H1 (cell line): ENCODE data around the gene KCNA1. TPM values are rescaled to one million over a fixed set of nuclear protein-coding genes. Genes with fewer than 3 reads are reported as not detected.
A peak's percentile ranks its signal among the peaks of the same experiment; 100 is the strongest.

ENCODE experiments used
- BRCA1 ChIP-seq: IDR thresholded peaks from 2 replicates; pipeline ENCODE4 v1.6.1; 2012; ENCODE audit warnings: low read depth, low read length, improper control_type of control experiment
- CEBPB ChIP-seq: IDR thresholded peaks from 2 replicates; pipeline ENCODE4 v1.6.1; 2012; ENCODE audit warnings: low read depth, low read length
- CHD7 ChIP-seq: fragments of 300-600 bp; sonication (generic); IDR thresholded peaks from 2 replicates; pipeline ENCODE4 v1.7.1; 2012; ENCODE audit warnings: low read length, moderate library complexity, mild to moderate bottlenecking, inconsistent platforms; ENCODE audit not compliant: insufficient replicate concordance
- CTBP2 ChIP-seq: IDR thresholded peaks from 2 replicates; pipeline ENCODE4 v1.7.0; 2011; ENCODE audit warnings: borderline replicate concordance, mild to moderate bottlenecking, moderate library complexity, mixed read lengths, low read length; ENCODE audit not compliant: insufficient read depth, insufficient read length
- GABPA ChIP-seq: IDR thresholded peaks from 2 replicates; pipeline ENCODE4 v1.6.1; 2011; ENCODE audit warnings: mild to moderate bottlenecking, low read length, moderate library complexity, borderline replicate concordance; ENCODE audit not compliant: insufficient read depth
- HDAC6 ChIP-seq: IDR thresholded peaks from one replicate; pipeline ENCODE4 v1.7.1; 2012; ENCODE audit warnings: low read depth, mild to moderate bottlenecking, inconsistent platforms, low read length, moderate library complexity
- RAD21 ChIP-seq, 2 experiments: IDR thresholded peaks in 1 of 2; conservative IDR thresholded peaks in 1 of 2; 2 replicates each; pipeline ENCODE4 v1.6.1; 2011; ENCODE audit warnings: low read depth in 2 of 2, low read length in 2 of 2, improper control_type of control experiment in 1 of 2, inconsistent platforms in 1 of 2, mild to moderate bottlenecking in 1 of 2, moderate library complexity in 1 of 2
- RNF2 ChIP-seq: fragments of 200-900, 300-1000 bp; sonication (generic); IDR thresholded peaks from 2 replicates; pipeline ENCODE4 v1.7.1; 2016; ENCODE audit warnings: borderline replicate concordance, low read depth, mild to moderate bottlenecking, antibody characterized with exemption, low read length; ENCODE audit not compliant: poor library complexity, severe bottlenecking; ENCODE audit errors: missing control alignments
- SAP30 ChIP-seq: fragments of 300-600 bp; sonication (generic); IDR thresholded peaks from 2 replicates; pipeline ENCODE4 v1.7.1; 2012; ENCODE audit warnings: low read length, moderate library complexity, mild to moderate bottlenecking, inconsistent platforms; ENCODE audit not compliant: insufficient read depth, insufficient replicate concordance
- polyA plus RNA-seq, 7 experiments: library from polyadenylated mRNA; depleted of rRNA in 3 of 7; stranded (reverse) in 5 of 7; unstranded in 2 of 7; fragments of >200 nt in 5 of 7; fragments of 200-250 nt in 2 of 7; gene quantifications; 1 replicate in 5 of 7; 2 replicates in 1 of 7; 4 replicates in 1 of 7; pipeline versions ENCODE4 v1.2.1 to v1.2.3, GENCODE V29; 2011 to 2013; ENCODE audit warnings: missing spikeins in 2 of 7, mixed read lengths in 2 of 7
- total RNA-seq: library from RNA; stranded (reverse); fragmentation: NEBNext Ultra II Directional; extraction: Animal tissue kit (Norgen Biotek cat#: 25700); gene quantifications from 2 replicates; pipeline ENCODE4 v1.2.1, GENCODE V29; 2021

KCNA1 gene
- total and polyA plus RNA-seq, 2 of the 8 experiments (the other 6 are each of a cell fraction or from before 2014, with no cell fraction given), result 0.23 to 0.30 TPM

GRCh38 chr12:4908684-4909409 is 858 bp upstream of the KCNA1 start (continued):
- TF ChIP-seq CHD7, result no peak
- peak; percentile 16 to 26; a peak in 2 of 4 replicates for TF ChIP-seq RAD21 (IDR thresholded peaks at IDR 0.05 in 1 of 2, conservative IDR thresholded peaks at IDR 0.05 in 1 of 2; ENCODE audit: low read depth in 2 of 2, low read length in 2 of 2)
- TF ChIP-seq CEBPB, result 0 out of 2 replicates have a peak, but pooled peaks have one; percentile 6
- no peak for TF ChIP-seq GABPA
- TF ChIP-seq BRCA1, result no peak
- TF ChIP-seq SAP30, result no peak
- no peak for TF ChIP-seq CTBP2
- no peak for TF ChIP-seq RNF2
- no peak for TF ChIP-seq HDAC6
